Panc1 (cell line): ENCODE measurements around the gene SEMA4D. TPM values are rescaled to one million over a fixed set of nuclear protein-coding genes. Genes with fewer than 3 reads are reported as not detected.

ENCODE experiments used
- ATAC-seq: fragments of 200-7000 bp; cut with Tn5 transposase; 2 replicates; pipeline ENCODE4 v1.9.1; 2020; ENCODE audit warnings: mild to moderate bottlenecking, moderate library complexity
- BruUV-seq: library from RNA; stranded (reverse); fragments of 400-500 nt; replicated peaks from 2 replicates; lab custom pipeline; 2021; lab: Mats Ljungman, UMichigan
- CTCF ChIA-PET: fragments of 300-600 bp; sonication (Branson Sonifier 250); formaldehyde crosslinking; loops from one replicate; lab custom pipeline; 2022; ENCODE audit warnings: antibody characterized with exemption; lab: Charles Lee
- POLR2A ChIA-PET: fragments of 300-600 bp; sonication (Branson Sonifier 250); formaldehyde crosslinking; loops from one replicate; lab custom pipeline; 2022; ENCODE audit warnings: antibody characterized with exemption; lab: Charles Lee
- DNase-seq: peaks from one replicate; pipeline ENCODE4 v3.0.0-alpha.2; 2010; ENCODE audit warnings: low read depth, low spot score
- H3K27ac ChIP-seq: 2 replicates; pipeline ENCODE4 v1.5.1; 2011; ENCODE audit warnings: mild to moderate bottlenecking, low read length, inconsistent platforms
- H3K27me3 ChIP-seq: fragments of 200-500 bp; sonication (Bioruptor generic); 2 replicates; pipeline ENCODE4 v1.6.0; 2014; ENCODE audit warnings: low read length, inconsistent platforms; ENCODE audit not compliant: control insufficient read depth, insufficient read depth
- H3K36me3 ChIP-seq: fragments of 200-500 bp; sonication (Bioruptor generic); 2 replicates; pipeline ENCODE4 v1.5.1; 2014; ENCODE audit warnings: inconsistent platforms, mild to moderate bottlenecking, low read length, moderate library complexity; ENCODE audit not compliant: control insufficient read depth, insufficient read depth
- H3K4me1 ChIP-seq: 2 replicates; pipeline ENCODE4 v1.5.1; 2011; ENCODE audit warnings: inconsistent platforms, mild to moderate bottlenecking, low read length, moderate library complexity; ENCODE audit not compliant: control insufficient read depth, insufficient read depth
- H3K4me3 ChIP-seq, 2 experiments: 2 replicates each; pipeline ENCODE4 v1.5.1; 2011 to 2012; ENCODE audit warnings: low read depth in 2 of 2, low read length in 2 of 2, mild to moderate bottlenecking in 2 of 2, inconsistent platforms in 1 of 2, moderate library complexity in 1 of 2
- H3K9me3 ChIP-seq: fragments of 200-500 bp; sonication (Bioruptor generic); 2 replicates; pipeline ENCODE4 v1.5.1; 2014; ENCODE audit warnings: low read depth, mild to moderate bottlenecking, inconsistent platforms, low read length, moderate library complexity; ENCODE audit not compliant: control insufficient read depth, insufficient read depth
- POLR2AphosphoS5 ChIP-seq: IDR thresholded peaks from 2 replicates; pipeline ENCODE4 v1.6.1; 2012; ENCODE audit warnings: mild to moderate bottlenecking, low read depth, low read length, moderate library complexity
- SIN3A ChIP-seq: IDR thresholded peaks from 2 replicates; pipeline ENCODE4 v1.6.1; 2012; ENCODE audit warnings: low read depth, mild to moderate bottlenecking, low read length, moderate library complexity, borderline replicate concordance; ENCODE audit not compliant: insufficient read depth
- TCF7L2 ChIP-seq: IDR thresholded peaks from 2 replicates; pipeline ENCODE4 v1.6.1; 2011; ENCODE audit warnings: mild to moderate bottlenecking, low read depth, low read length, inconsistent platforms
- in situ Hi-C: cut with HindIII; loops from 2 replicates; pipeline ENCODE4 v1.10.0; 2016; ENCODE audit warnings: low sequenced_read_pairs, low pct_unique_long_range_greater_than_20kb
- intact Hi-C: fragments of 100-400 bp; cut with micrococcal nuclease; formaldehyde crosslinking; loops from one replicate; pipeline ENCODE4 v1.10.0; 2022; ENCODE audit not compliant: unreplicated experiment
- total RNA-seq: library from RNA; stranded (reverse); gene quantifications from one replicate; pipeline ENCODE4 v1.2.1, GENCODE V29; 2021; ENCODE audit not compliant: unreplicated experiment
- TF ChIP-seq, protein P1 (sequence below), 2 experiments: IDR thresholded peaks; 2 replicates each; pipeline ENCODE4 v1.6.1; 2011 to 2012; ENCODE audit warnings: low read depth in 2 of 2, control low read depth in 1 of 2, low read length in 1 of 2, mild to moderate bottlenecking in 1 of 2, moderate library complexity in 1 of 2; ENCODE audit not compliant: insufficient read depth in 1 of 2
- TF ChIP-seq, protein P2 (sequence below): fragments of 450-650 bp; IDR thresholded peaks from 2 replicates; pipeline ENCODE4 v1.5.1; 2017; ENCODE audit warnings: mild to moderate bottlenecking

The SEMA4D gene
- total RNA-seq, 1 experiment from 2014 or later = 6.5 TPM

DNA sequence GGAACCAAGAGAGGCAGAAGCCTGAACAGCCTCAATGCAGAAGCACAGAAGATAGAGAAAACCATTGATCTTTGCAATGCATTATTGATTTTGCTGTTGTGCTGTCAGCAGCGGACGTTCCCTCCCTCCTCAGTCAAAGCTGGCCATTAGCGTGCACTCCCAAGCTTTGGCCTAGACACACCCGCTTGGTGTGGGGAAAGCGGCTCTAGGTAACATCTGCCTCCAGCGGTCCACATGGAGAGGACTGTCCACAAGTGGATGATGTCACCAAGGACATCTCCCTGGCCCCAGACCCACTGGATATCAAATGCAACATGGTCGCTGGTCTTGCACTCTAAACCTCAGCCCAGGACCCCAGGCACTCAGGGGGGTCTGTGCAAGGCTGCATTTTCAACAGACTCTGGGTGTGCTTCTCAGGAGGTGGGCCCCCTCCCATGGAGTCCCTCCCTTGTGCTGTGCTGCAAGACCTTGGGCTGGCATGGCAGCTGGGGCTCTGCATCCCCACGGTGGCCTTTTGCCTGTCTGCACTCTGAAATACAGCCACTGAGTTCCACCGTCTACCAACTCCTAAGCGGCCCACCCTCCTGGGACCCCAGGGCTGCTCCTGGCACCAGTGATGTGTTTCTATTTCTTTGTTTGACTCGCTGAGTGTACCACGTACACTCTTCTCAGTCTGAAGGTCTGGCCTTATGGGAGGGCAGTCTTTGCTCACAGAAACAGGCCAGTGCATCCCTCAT, 1.9 kb downstream of the SEMA4D start:
- H3K27me3 ChIP-seq = no peaks in the 10 kb centered on the region
- H3K4me3 ChIP-seq = no peak overlapping the region
- TF ChIP-seq, protein P1, sequence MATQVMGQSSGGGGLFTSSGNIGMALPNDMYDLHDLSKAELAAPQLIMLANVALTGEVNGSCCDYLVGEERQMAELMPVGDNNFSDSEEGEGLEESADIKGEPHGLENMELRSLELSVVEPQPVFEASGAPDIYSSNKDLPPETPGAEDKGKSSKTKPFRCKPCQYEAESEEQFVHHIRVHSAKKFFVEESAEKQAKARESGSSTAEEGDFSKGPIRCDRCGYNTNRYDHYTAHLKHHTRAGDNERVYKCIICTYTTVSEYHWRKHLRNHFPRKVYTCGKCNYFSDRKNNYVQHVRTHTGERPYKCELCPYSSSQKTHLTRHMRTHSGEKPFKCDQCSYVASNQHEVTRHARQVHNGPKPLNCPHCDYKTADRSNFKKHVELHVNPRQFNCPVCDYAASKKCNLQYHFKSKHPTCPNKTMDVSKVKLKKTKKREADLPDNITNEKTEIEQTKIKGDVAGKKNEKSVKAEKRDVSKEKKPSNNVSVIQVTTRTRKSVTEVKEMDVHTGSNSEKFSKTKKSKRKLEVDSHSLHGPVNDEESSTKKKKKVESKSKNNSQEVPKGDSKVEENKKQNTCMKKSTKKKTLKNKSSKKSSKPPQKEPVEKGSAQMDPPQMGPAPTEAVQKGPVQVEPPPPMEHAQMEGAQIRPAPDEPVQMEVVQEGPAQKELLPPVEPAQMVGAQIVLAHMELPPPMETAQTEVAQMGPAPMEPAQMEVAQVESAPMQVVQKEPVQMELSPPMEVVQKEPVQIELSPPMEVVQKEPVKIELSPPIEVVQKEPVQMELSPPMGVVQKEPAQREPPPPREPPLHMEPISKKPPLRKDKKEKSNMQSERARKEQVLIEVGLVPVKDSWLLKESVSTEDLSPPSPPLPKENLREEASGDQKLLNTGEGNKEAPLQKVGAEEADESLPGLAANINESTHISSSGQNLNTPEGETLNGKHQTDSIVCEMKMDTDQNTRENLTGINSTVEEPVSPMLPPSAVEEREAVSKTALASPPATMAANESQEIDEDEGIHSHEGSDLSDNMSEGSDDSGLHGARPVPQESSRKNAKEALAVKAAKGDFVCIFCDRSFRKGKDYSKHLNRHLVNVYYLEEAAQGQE (IDR thresholded peaks at IDR 0.05; ENCODE audit: insufficient read depth in 1 of 2, low read depth in 2 of 2, low read length in 1 of 2) = no peak
- TF ChIP-seq POLR2AphosphoS5 (no peak), TCF7L2 (no peak), SIN3A (no peak)
- TF ChIP-seq, protein P2, sequence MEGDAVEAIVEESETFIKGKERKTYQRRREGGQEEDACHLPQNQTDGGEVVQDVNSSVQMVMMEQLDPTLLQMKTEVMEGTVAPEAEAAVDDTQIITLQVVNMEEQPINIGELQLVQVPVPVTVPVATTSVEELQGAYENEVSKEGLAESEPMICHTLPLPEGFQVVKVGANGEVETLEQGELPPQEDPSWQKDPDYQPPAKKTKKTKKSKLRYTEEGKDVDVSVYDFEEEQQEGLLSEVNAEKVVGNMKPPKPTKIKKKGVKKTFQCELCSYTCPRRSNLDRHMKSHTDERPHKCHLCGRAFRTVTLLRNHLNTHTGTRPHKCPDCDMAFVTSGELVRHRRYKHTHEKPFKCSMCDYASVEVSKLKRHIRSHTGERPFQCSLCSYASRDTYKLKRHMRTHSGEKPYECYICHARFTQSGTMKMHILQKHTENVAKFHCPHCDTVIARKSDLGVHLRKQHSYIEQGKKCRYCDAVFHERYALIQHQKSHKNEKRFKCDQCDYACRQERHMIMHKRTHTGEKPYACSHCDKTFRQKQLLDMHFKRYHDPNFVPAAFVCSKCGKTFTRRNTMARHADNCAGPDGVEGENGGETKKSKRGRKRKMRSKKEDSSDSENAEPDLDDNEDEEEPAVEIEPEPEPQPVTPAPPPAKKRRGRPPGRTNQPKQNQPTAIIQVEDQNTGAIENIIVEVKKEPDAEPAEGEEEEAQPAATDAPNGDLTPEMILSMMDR = no peak
- no peaks in the 10 kb centered on the region for H3K9me3 ChIP-seq
- H3K27ac ChIP-seq = no peak overlapping the region
- in situ Hi-C loops (no loop called here), intact Hi-C loops (no loop called here)
- no peak for ATAC-seq
- no peak for DNase-seq
- BruUV-seq = no TSS peak
- ChIA-PET POLR2A (no interaction called here), CTCF (no interaction called here)
- H3K4me1 ChIP-seq = no peaks in the 10 kb centered on the region
- peaks cover 4% of the 10 kb centered on the region; the same call in 1 of the 2 replicates for H3K36me3 ChIP-seq

DNA sequence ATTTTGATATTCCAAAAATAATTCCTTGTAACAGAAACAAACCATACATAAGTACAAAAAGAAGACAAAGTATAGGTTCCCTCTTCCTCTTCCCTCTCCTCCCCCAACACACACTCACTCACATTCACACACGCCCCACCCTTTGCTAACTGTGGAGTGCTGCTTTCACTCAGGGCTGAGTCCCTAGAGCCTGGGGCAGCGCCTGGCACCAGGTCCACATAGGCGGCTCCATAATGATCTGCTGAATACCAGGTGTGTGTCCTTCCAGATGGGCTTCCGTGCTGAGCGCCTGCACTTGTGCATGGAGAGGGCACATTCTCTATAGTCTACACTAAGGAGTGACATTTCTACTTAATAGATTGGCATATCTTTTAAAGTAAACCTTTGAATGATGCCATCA, 3.7 kb downstream of the SEMA4D start:
- no peak for DNase-seq
- peaks cover 4% of the 10 kb centered on the region; the same call in 1 of the 2 replicates for H3K36me3 ChIP-seq
- ChIA-PET POLR2A (no interaction called here), CTCF (no interaction called here)
- no peaks in the 10 kb centered on the region for H3K4me1 ChIP-seq
- H3K9me3 ChIP-seq = no peaks in the 10 kb centered on the region
- ATAC-seq = no peak
- no peak for TF ChIP-seq SIN3A
- TF ChIP-seq, protein P1 (IDR thresholded peaks at IDR 0.05; ENCODE audit: insufficient read depth in 1 of 2, low read depth in 2 of 2, low read length in 1 of 2) = no peak
- no peak for TF ChIP-seq TCF7L2
- TF ChIP-seq POLR2AphosphoS5 = no peak
- TF ChIP-seq, protein P2 = no peak
- H3K27me3 ChIP-seq = no peaks in the 10 kb centered on the region
- no peak overlapping the region for H3K27ac ChIP-seq
- in situ Hi-C loops = no loop called here
- BruUV-seq = no TSS peak
- no peak overlapping the region for H3K4me3 ChIP-seq
- intact Hi-C loops = no loop called here
